BLaER1 (cell line): Measurements from ENCODE around the gene PRDM11.

ENCODE experiments used
- H3K27ac ChIP-seq: shearing (Covaris generic); formaldehyde crosslinking; 2 replicates; pipeline ENCODE4 v1.8.1; 2022
- H3K27me3 ChIP-seq: shearing (Covaris generic); formaldehyde crosslinking; 2 replicates; pipeline ENCODE4 v1.8.1; 2022
- H3K36me3 ChIP-seq: shearing (Covaris generic); formaldehyde crosslinking; 2 replicates; pipeline ENCODE4 v1.8.1; 2022
- H3K4me1 ChIP-seq: shearing (Covaris generic); formaldehyde crosslinking; 2 replicates; pipeline ENCODE4 v1.8.1; 2022
- H3K4me2 ChIP-seq: shearing (Covaris generic); formaldehyde crosslinking; 2 replicates; pipeline ENCODE4 v1.8.1; 2022
- H3K4me3 ChIP-seq: shearing (Covaris generic); formaldehyde crosslinking; 2 replicates; pipeline ENCODE4 v1.8.1; 2022
- H3K9ac ChIP-seq: shearing (Covaris generic); formaldehyde crosslinking; 2 replicates; pipeline ENCODE4 v1.8.1; 2022
- H3K9me3 ChIP-seq: shearing (Covaris generic); formaldehyde crosslinking; 2 replicates; pipeline ENCODE4 v1.8.1; 2022
- H4K20me1 ChIP-seq: shearing (Covaris generic); formaldehyde crosslinking; 2 replicates; pipeline ENCODE4 v1.8.1; 2022
- Cebpa-rat ChIP-seq: shearing (Covaris generic); IDR thresholded peaks from 2 replicates; pipeline ENCODE4 v1.8.1; 2022

The PRDM11 gene

DNA sequence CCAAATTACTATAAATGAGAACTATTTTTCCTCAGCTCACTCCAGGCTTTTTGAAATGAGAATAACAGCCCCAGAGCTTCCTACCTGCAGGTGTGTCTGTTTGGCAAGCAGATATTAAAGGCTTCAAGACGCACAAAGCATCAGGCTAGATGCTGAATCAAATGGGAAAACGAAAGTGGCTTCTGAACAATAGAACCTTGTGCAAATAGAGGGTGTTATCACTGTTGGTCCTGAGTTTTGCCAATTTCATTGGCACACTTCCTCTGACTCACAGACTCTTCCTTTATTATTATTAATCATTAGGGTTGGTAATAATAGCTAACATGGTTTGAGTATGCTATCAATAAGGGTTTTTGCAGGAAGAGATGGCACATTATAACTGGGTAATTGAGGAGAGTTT, 126.3 kb downstream of the PRDM11 start:
- Histone ChIP-seq H4K20me1 (no peaks in the 10 kb centered on the region), H3K9me3 (no peaks in the 10 kb centered on the region), H3K27ac (no peak overlapping the region), H3K27me3 (no peaks in the 10 kb centered on the region), H3K36me3 (no peaks in the 10 kb centered on the region), H3K4me1 (no peaks in the 10 kb centered on the region), H3K9ac (no peak overlapping the region), H3K4me3 (no peak overlapping the region), H3K4me2 (no peak overlapping the region)
- TF ChIP-seq Cebpa-rat, result no peak

DNA sequence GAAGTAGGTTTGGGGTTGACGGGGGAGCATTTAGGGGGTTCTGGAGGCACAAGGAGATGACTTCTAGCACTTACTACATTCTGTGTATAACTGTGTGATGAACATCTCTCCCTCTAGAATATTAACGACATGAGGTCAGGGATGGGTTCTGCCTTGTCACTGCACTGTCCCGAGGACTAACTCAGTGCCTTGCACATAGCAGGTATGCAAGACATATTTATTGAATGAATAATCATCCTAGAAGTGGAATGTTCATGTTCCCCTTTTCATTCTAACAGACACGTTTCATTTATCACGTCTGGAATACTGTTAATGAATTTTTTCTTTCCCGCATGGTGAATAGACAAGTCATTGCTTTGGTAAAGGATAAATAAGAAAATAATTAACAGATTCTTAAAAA, 127.1 kb downstream of the PRDM11 start:
- no peaks in the 10 kb centered on the region for H3K4me1 ChIP-seq
- no peak overlapping the region for H3K4me2 ChIP-seq
- H4K20me1 ChIP-seq, result no peaks in the 10 kb centered on the region
- no peak overlapping the region for H3K27ac ChIP-seq
- no peaks in the 10 kb centered on the region for H3K36me3 ChIP-seq
- TF ChIP-seq Cebpa-rat, result no peak
- H3K27me3 ChIP-seq, result no peaks in the 10 kb centered on the region
- no peak overlapping the region for H3K4me3 ChIP-seq
- no peaks in the 10 kb centered on the region for H3K9me3 ChIP-seq
- H3K9ac ChIP-seq, result no peak overlapping the region

DNA sequence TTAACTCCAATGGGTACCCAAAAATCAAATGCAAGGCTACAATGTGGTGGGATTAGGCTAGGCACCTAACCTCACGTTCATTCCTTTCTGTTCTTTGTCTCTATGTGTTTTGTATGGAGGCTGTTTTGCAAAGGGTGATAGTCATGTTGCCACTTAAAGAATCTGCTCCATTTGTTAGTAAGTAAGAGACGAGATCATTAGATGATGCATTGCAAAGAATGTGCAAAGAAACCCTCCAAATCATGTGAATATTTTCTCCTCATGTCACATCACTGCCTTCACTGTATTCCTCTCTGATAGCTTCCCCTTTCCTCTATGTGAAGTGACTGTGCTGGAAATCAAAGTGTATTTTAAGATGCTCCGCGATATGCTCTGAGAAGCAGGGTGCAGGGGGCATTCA, 127.8 kb downstream of the PRDM11 start:
- TF ChIP-seq Cebpa-rat, result no peak
- Histone ChIP-seq H3K27ac (no peak overlapping the region), H3K4me3 (no peak overlapping the region)

GRCh38 chr11:45275828-45276227, 129.4 kb downstream of the PRDM11 start:
- no peak overlapping the region for H3K9ac ChIP-seq
- no peak overlapping the region for H3K4me2 ChIP-seq
- H3K4me3 ChIP-seq, result no peak overlapping the region
- H4K20me1 ChIP-seq, result no peaks in the 10 kb centered on the region
- no peaks in the 10 kb centered on the region for H3K36me3 ChIP-seq
- peaks cover 12% of the 10 kb centered on the region for H3K4me1 ChIP-seq
- no peak overlapping the region for H3K27ac ChIP-seq
- H3K27me3 ChIP-seq, result no peaks in the 10 kb centered on the region
- no peak for TF ChIP-seq Cebpa-rat
- H3K9me3 ChIP-seq, result peaks cover 10% of the 10 kb centered on the region

More for the DNA sequence above, 127.8 kb downstream of the PRDM11 start:
- no peaks in the 10 kb centered on the region for H3K27me3 ChIP-seq
- H3K4me1 ChIP-seq, result no peaks in the 10 kb centered on the region
- no peak overlapping the region for H3K9ac ChIP-seq
- H3K36me3 ChIP-seq, result no peaks in the 10 kb centered on the region
- H4K20me1 ChIP-seq, result no peaks in the 10 kb centered on the region
- H3K4me2 ChIP-seq, result no peak overlapping the region
- H3K9me3 ChIP-seq, result peaks cover under 1% of the 10 kb centered on the region; the same call in 1 of the 2 replicates

- H3K27me3 ChIP-seq, result no peaks in the 10 kb centered on the region
- no peak for TF ChIP-seq Cebpa-rat
Measured at GRCh38 chr11:45278714-45279113, 132.3 kb downstream of the PRDM11 start.

DNA sequence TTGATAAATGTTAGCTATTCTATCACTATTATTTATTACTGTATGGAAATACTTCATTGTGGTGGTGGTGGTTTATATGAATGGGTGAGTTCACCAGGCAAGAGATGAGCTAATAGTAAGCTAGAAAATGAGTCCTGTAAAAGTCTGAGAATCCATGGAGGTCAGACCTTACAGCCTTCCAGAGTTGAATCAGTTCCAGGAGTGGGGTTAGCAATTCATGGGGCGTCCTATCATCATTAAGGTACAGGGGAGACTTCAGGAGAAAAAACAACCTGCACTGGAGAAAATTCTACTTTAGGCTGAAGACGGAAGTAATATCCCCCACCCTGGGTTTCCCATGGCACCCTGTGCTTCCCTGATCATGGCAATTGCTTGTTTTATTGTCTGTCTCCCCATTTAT, 133.2 kb downstream of the PRDM11 start:
- no peak overlapping the region for H3K27ac ChIP-seq
- no peaks in the 10 kb centered on the region for H3K36me3 ChIP-seq
- peaks cover 24% of the 10 kb centered on the region for H3K4me1 ChIP-seq
- H3K4me3 ChIP-seq, result no peak overlapping the region
- no peak overlapping the region for H3K4me2 ChIP-seq
- no peaks in the 10 kb centered on the region for H3K27me3 ChIP-seq
- H3K9ac ChIP-seq, result no peak overlapping the region
- H3K9me3 ChIP-seq, result peaks cover 10% of the 10 kb centered on the region
- H4K20me1 ChIP-seq, result no peaks in the 10 kb centered on the region
- no peak for TF ChIP-seq Cebpa-rat

More at GRCh38 chr11:45278714-45279113, 132.3 kb downstream of the PRDM11 start:
- H3K4me3 ChIP-seq, result no peak overlapping the region
- H3K9ac ChIP-seq, result no peak overlapping the region
- no peaks in the 10 kb centered on the region for H3K36me3 ChIP-seq
- no peak overlapping the region for H3K4me2 ChIP-seq
- H4K20me1 ChIP-seq, result no peaks in the 10 kb centered on the region
- no peak overlapping the region for H3K27ac ChIP-seq
- H3K9me3 ChIP-seq, result peaks cover 10% of the 10 kb centered on the region
- H3K4me1 ChIP-seq, result peaks cover 24% of the 10 kb centered on the region

GRCh38 chr11:45280449-45280848, 134.0 kb downstream of the PRDM11 start:
- Histone ChIP-seq H3K4me2 (peak overlapping the region; percentile 42), H4K20me1 (no peaks in the 10 kb centered on the region), H3K9me3 (peaks cover 10% of the 10 kb centered on the region), H3K4me1 (peaks cover 29% of the 10 kb centered on the region), H3K27me3 (peaks cover 5% of the 10 kb centered on the region), H3K36me3 (no peaks in the 10 kb centered on the region), H3K9ac (no peak overlapping the region), H3K4me3 (no peak overlapping the region), H3K27ac (no peak overlapping the region)
- no peak for TF ChIP-seq Cebpa-rat

DNA sequence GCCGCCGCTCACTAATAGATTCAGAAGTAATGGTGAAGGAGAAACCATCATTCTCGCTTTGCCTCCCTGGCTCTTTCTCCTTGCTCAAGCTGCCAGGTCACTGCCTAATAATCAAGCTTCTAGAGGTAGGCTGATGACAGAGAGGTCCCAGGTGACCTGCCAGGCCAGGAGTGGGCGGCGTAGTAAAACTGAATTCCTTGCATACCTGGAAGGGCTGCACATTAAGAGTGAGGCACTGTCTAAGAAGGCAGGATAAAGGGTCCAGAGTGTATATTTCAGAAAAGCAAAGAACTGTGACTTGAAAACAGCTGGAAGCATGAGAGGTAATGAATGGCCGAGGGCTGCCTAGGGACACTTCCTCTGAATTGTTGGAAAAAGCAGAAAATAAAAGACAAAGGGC, 135.6 kb downstream of the PRDM11 start:
- H3K9me3 ChIP-seq, result peaks cover 15% of the 10 kb centered on the region
- peaks cover 29% of the 10 kb centered on the region for H3K4me1 ChIP-seq
- H4K20me1 ChIP-seq, result no peaks in the 10 kb centered on the region
- peaks cover 12% of the 10 kb centered on the region for H3K27me3 ChIP-seq
- no peaks in the 10 kb centered on the region for H3K36me3 ChIP-seq
- no peak overlapping the region for H3K4me2 ChIP-seq
- no peak for TF ChIP-seq Cebpa-rat
- H3K9ac ChIP-seq, result no peak overlapping the region
- H3K4me3 ChIP-seq, result no peak overlapping the region
- H3K27ac ChIP-seq, result no peak overlapping the region
